Calu3 (cell line): ENCODE data around the gene CNGB1. TPM values are rescaled to one million over a fixed set of nuclear protein-coding genes. Genes with fewer than 3 reads are reported as not detected.

Experiments
- BruUV-seq: library from RNA; stranded (reverse); fragments of 400-500 nt; replicated peaks from 2 replicates; lab custom pipeline; 2021; lab: Mats Ljungman, UMichigan
- CTCF ChIA-PET: fragments of 300-600 bp; sonication (Branson Sonifier 250); formaldehyde crosslinking; loops from one replicate; lab custom pipeline; 2022; ENCODE audit warnings: antibody characterized with exemption; lab: Charles Lee
- DNase-seq: peaks from one replicate; pipeline ENCODE4 v3.0.0; 2022
- H3K27ac Mint-ChIP-seq: one replicate; pipeline ENCODE4 v1.8.0; 2022; ENCODE audit warnings: mixed read lengths; ENCODE audit not compliant: unreplicated experiment
- H3K27me3 Mint-ChIP-seq: one replicate; pipeline ENCODE4 v1.8.0; 2022; ENCODE audit warnings: mixed read lengths; ENCODE audit not compliant: unreplicated experiment
- H3K36me3 Mint-ChIP-seq: one replicate; pipeline ENCODE4 v1.8.0; 2022; ENCODE audit warnings: mild to moderate bottlenecking, moderate library complexity, mixed read lengths; ENCODE audit not compliant: insufficient read depth, unreplicated experiment
- H3K4me1 Mint-ChIP-seq: one replicate; pipeline ENCODE4 v1.8.0; 2022; ENCODE audit warnings: mild to moderate bottlenecking, low read depth, mixed read lengths; ENCODE audit not compliant: unreplicated experiment
- H3K4me3 Mint-ChIP-seq: one replicate; pipeline ENCODE4 v1.8.0; 2022; ENCODE audit warnings: mild to moderate bottlenecking, low read depth, moderate library complexity, mixed read lengths; ENCODE audit not compliant: unreplicated experiment
- H3K9me3 Mint-ChIP-seq: one replicate; pipeline ENCODE4 v1.8.0; 2022; ENCODE audit warnings: low read depth, mixed read lengths; ENCODE audit not compliant: unreplicated experiment
- CTCF ChIP-seq: fragments of 200-600 bp; IDR thresholded peaks from one replicate; pipeline ENCODE4 v1.8.0; 2022; ENCODE audit warnings: antibody characterized with exemption; ENCODE audit not compliant: unreplicated experiment
- intact Hi-C: fragments of 100-400 bp; cut with micrococcal nuclease; formaldehyde crosslinking; loops from one replicate; pipeline ENCODE4 v1.10.0; 2022; ENCODE audit not compliant: unreplicated experiment
- total RNA-seq: library from RNA; stranded (reverse); gene quantifications from 2 replicates; pipeline ENCODE4 v1.2.3, GENCODE V29; 2022

The CNGB1 gene
- total RNA-seq, 1 experiment from 2014 or later, result 0.19 TPM

DNA sequence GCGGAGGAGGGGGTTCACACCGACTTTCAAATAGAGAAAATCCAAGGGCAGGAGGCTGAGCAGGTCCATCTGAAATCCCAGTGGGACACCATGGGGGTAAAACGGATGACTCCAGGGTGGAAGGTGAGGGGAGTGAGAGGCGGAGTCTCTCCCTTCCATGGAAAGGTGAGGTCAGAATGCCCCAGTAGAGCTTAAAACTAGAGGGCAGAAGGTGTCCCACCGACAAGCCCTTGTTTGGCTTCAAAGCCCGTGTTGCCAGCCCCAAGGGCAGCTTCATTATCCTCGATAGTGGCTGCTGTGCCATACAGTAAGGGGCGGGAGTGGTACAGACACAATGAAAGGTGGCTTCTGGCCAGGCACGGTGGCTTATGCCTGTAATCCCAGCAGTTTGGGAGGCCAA is 55.7 kb downstream of the CNGB1 start:
- H3K27ac Mint-ChIP-seq, result no peak overlapping the region
- H3K4me1 Mint-ChIP-seq, result no peaks in the 10 kb centered on the region
- intact Hi-C loops, result no loop called here
- no peaks in the 10 kb centered on the region for H3K27me3 Mint-ChIP-seq
- no peaks in the 10 kb centered on the region for H3K9me3 Mint-ChIP-seq
- H3K4me3 Mint-ChIP-seq, result no peak overlapping the region
- DNase-seq, result no peak
- CTCF ChIA-PET, result interaction anchor here (0.7 kb wide), 1 partner anchor 17 kb away, joined by 4 read pairs; no protein-coding TSS in a partner anchor
- BruUV-seq, result no TSS peak
- H3K36me3 Mint-ChIP-seq, result no peaks in the 10 kb centered on the region
- TF ChIP-seq CTCF, result no peak

GRCh38 chr16:57914244-57915173 is 56.4 kb downstream of the CNGB1 start:
- no peak overlapping the region for H3K4me3 Mint-ChIP-seq
- CTCF ChIA-PET, result interaction anchor here (0.6 kb wide), 1 partner anchor 85 kb away, joined by 3 read pairs; no protein-coding TSS in a partner anchor
- H3K4me1 Mint-ChIP-seq, result no peaks in the 10 kb centered on the region

GRCh38 chr16:57912529-57913260 is 58.2 kb downstream of the CNGB1 start:
- DNase-seq, result no peak
- intact Hi-C loops, result no loop called here
- Mint-ChIP-seq H3K27me3 (no peaks in the 10 kb centered on the region), H3K9me3 (no peaks in the 10 kb centered on the region), H3K36me3 (no peaks in the 10 kb centered on the region), H3K27ac (no peak overlapping the region), H3K4me1 (no peaks in the 10 kb centered on the region), H3K4me3 (no peak overlapping the region)
- BruUV-seq, result no TSS peak
- no peak for TF ChIP-seq CTCF
- CTCF ChIA-PET, result no interaction called here

More at GRCh38 chr16:57914244-57915173, 56.4 kb downstream of the CNGB1 start:
- TF ChIP-seq CTCF, result no peak
- no peaks in the 10 kb centered on the region for H3K36me3 Mint-ChIP-seq
- intact Hi-C loops, result no loop called here
- no peaks in the 10 kb centered on the region for H3K27me3 Mint-ChIP-seq
- DNase-seq, result no peak
- no peak overlapping the region for H3K27ac Mint-ChIP-seq
- no TSS peak for BruUV-seq
- H3K9me3 Mint-ChIP-seq, result no peaks in the 10 kb centered on the region

DNA sequence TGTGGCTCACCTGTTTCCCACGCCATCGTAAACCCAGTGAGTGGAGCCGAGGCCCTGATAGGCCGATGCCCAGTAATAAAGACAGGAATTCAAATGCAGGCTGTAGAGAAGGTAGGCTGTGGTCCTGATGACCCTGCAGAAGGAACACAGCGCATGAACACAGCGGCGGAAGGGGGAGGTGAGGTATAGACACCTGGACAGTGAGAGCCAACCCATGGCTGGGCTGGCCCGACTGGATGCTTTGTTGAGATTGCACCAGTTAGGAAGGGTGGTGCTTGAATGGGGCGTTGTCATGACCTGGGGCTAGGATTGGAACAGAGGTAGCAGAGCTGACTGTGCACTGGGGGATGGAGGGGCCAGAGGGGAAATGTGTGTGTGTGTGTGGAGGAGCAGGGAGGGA is 59.2 kb downstream of the CNGB1 start:
- intact Hi-C loops, result no loop called here
- CTCF ChIA-PET, result no interaction called here
- Mint-ChIP-seq H3K4me1 (no peaks in the 10 kb centered on the region), H3K36me3 (no peaks in the 10 kb centered on the region), H3K27ac (no peak overlapping the region), H3K27me3 (no peaks in the 10 kb centered on the region), H3K9me3 (no peaks in the 10 kb centered on the region), H3K4me3 (no peak overlapping the region)
- no TSS peak for BruUV-seq
- TF ChIP-seq CTCF, result no peak
- DNase-seq, result no peak
